GM18858 (cell line): ENCODE results near the gene DIS3L2.

ENCODE experiments used
- ATAC-seq: cut with Tn5 transposase; IDR thresholded peaks from one replicate; pipeline ENCODE4 v1.9.1; 2021; ENCODE audit not compliant: unreplicated experiment

The DIS3L2 gene

DNA sequence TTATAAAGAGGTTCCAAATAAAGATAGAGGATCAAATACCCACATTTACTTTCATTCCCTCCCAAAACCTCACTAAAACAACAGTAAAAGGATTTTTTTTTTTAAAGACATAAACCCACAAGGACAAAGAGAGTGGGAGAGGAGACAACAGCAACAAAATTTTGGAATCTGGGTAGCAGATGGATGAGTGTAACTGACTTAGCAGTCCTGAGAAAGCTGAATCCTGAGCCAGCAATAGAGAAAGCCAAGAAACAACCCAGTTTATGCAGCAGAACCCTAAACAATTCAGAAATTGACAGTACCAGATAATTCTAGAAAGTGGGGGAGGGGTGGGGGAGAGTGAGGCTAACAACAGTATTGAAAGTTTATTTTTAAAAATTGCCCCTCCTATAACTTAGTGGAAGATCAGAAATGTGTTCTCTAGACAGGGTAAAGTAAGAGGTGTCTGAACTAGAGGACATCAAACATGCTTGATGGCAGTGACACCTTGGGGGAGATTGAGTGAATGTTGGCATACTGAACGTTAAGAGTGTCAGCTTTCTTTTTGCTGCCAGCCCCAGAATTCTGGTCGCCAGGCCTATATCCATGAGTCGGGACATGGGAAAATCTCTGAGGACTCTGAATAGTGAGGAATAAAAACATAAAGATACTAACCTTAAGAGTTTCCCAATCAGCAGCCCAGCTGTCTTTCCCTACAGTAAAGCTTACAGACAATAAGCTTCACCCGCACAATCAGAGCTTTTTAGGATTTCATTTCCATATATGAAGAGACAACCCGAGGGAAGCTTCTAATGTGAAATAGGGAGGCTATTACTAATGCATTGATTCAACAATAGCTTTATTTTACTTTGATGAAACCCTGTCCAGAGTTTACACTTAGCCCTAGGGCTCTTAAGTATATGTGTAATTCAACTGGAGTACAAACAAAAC is 289.0 kb downstream of the DIS3L2 start:
- no peak for ATAC-seq

DNA sequence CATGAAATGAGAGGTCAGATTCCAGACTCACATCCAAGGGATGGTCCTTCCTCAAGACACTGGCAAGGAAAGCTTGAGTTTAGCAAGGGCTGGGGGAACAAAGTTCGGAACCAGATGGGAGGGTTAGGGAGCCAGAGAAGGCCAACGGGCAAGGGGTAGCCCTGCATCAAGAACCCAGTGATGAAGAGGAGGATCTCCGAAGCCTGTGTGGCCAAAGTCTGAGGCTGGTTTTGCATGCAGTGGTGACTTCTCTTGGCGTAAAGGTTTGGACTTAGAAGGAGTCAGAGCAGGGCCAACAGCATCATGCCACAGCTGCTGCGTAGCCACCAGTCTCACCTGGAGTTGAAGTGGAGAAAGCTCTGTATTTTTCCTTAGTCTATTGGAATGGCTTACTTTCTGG is 293.5 kb downstream of the DIS3L2 start:
- no peak for ATAC-seq

DNA sequence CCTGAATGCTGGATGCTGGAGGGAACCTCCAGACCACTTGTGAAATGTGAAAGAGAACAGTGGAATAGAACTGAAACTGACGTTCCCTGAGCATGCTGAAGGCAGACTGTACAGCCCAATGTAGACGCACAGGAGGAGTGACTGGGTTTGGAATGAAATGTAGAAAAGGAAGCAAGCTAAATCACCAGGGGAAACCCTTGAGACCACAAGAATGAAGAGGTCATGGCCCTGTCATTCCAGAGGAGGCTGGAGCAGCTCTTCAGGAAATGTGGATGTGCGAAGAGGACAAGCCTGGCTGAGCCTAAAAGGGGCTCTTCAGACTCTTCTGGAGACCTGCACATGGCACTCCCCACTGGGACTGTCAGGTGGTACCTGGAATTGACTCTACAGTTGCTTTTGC is 298.6 kb downstream of the DIS3L2 start:
- no peak for ATAC-seq

DNA sequence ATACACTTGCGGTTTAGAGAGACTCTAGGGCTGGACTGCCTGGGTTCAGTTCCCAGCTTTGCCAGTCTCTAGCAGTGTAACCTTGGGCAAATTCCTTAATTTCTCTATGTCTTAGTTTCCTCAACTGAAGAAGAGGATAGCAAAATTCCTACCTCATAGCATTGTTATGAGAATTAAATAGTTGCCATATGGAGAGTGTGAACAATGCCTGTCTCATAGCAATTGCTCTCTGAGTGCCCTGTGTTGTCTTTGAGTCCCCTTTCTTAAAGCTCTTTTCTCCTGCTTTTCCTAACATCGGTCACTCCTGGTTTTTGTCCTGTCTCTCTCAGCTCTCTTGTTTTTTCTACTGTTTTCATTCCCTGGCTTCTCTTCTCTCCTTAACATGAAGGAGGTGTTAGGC is 300.3 kb downstream of the DIS3L2 start:
- ATAC-seq, result no peak

DNA sequence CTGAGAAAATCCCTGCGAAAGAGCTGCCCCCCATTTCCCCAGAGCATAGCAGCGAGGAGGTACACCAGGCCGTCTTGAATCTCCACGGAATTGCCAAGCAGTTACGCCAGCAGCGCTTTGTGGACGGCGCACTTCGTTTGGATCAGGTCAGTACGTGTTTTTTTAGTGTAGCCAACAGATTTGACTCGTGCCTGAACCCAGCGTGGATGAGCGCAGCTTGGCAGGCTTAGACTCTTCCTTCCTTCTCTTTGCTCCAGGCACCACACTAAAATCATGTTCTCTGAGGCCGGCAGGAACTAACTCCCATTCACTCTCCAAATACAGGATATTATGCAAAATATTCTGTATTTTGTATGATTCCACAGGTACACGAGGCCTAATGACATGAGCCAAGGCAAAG is 301.8 kb downstream of the DIS3L2 start:
- no peak for ATAC-seq

DNA sequence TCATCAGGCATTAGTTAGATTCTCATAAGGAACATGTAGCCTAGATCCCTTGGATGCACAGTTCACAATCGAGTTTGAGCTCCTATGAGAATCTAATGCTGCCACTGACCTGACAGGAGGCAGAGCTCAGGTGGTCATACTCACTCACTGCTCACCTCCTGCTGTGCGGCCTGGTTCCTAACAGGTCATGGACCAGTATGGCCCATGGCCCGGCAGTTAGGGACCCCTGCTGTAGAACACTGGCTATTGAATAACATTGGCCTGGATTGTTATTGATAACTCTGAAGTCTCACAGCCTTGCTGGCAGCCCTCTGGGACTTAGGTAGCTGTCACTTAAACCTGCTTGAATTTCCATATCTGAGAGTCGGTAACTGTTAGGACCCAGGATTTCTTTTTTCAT is 302.6 kb downstream of the DIS3L2 start:
- no peak for ATAC-seq

DNA sequence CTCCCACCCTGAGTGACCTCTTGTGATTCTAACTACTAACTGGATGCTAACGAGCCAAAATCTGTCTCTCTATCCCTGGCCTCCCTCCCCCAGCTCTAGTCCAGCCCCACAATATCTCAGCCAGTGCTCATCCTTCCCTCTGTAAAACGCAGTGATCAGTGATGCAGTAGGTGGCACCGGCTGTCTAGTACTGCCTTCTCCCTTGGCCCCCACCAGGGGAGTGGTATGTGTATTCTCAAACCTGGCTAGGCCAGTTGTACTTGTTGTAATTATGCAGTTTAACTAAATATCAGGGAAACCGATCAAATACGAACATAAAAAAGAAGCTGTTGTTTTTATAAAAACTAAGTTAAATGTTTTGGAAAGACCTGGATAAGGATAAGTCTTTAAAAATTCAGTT is 303.8 kb downstream of the DIS3L2 start:
- ATAC-seq, result no peak

DNA sequence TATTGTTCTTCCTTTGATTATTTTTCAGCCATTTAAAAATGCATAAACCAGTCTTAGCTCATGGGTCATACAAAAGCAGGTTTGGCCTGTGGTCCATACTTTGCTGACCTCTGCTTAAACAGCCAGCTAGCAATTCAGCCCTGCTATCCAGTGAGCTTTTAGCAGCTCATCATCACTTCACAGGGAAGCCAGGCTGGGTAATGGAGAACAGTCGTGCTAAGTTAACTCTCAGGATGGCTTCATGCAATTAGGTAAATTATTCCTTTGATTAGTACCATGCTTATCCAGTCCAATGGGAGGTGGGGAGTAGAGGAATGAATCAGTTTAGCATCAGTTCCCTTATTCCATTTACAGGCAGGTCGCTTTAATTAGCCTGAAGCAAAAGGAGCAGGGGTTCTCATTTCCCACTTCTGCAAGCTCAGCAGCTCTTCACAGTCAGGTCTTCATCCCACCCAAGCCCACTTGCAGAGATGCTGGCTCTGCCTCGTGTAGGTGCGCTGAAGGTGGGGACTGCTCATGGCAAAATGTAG is 307.2 kb downstream of the DIS3L2 start:
- ATAC-seq, result no peak

DNA sequence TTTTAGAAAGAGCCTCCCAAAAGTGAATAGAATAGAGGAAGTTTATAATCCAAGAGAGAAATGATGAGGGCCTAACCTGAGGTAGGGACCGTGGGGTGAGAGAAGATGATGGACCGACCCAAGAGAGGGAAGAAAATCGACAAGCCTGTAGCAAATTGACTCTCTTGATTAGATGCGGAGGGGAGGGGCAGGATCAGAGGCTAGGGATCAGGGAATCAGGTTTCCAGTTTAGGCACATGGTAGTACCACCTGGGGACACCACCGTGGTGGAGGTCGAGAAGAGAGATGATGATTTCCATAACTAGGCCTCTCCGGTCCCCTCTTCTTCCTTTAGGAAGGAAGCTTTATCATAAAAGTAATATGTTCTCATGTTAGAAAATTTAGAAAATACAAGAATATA is 308.4 kb downstream of the DIS3L2 start:
- no peak for ATAC-seq

DNA sequence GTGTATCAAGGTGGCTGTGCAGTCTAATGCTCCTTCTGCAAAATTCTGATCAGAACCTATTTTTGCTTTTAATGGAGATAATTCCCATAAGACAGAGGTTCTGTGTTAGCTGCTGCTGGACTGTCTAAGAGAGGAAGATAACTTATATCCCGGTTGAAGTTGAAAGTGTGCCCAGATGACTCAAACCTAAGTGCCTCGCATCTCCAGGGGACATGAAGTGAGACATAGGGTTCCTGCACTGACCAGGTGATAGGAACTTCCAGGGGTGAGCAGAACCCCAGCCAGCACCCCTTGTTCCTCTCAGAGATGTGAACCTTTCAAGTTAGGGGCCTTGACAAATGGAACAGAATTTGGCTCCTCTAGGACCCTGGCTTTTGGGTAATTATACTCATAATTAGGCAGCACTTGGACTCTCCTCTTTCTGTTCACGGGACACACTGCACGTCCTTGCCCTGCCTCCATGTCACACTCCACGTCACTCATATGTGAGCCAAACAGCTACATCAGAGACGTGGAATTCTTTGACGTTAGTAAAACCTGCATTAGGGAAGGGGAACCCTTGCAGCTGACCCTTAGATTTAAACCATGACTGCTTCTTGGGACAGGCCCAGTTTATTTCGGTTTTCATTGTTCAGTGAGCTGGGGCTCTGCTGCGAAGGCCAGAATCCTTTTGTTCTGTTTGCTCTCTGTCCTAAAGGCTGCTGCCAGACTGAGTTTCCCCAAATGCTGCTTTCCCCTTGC is 312.6 kb downstream of the DIS3L2 start:
- ATAC-seq, result no peak

DNA sequence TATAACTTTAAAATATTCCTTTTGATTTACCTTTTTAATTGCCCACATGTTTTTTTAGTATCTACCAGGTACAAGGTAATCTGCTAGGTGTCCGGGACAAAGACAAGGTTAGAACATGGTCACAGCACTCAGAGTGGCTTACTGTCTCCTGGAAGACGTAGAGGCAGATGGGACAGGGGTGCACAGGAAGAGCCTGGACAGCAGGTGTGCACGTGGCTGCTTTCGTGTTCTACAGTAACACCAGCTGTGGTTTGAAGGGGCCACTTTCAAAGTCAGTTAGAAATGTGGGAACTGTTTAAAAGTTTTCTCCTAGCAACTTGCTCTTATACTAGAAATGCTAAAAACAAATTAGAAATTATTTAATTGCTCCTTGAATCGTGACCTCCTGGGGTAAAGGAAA is 314.2 kb downstream of the DIS3L2 start:
- ATAC-seq, result no peak

DNA sequence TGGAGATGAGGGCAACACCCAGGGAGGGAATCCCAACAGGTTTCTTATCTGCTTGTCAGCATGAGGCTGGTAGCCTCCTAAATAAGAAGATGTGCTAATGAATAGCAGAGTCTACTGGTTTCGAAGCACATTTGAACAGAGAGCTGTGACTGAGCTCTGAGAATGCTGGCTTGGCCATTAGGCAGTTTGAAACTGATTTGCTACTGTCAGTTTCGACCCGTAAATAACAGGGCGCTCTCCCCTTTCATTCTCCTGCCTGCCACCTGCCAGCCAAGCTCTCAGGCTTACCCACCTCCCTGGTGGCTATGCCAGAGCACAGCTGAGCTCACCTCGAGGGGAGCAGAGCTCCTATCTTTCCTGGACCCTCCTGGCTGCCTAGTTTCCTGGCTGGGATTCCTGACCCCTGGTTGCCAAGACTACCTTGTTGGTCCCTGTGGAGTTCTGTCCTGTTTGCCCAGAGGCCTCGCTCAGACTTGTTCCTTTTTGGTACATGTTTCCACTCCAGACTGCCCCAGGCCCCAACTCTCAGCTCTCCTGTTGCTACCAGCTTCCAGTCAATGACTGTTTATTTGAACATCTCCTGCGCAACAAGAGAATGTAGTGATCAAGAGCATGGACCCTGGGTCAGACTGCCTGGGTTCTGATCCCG is 314.7 kb downstream of the DIS3L2 start:
- no peak for ATAC-seq

DNA sequence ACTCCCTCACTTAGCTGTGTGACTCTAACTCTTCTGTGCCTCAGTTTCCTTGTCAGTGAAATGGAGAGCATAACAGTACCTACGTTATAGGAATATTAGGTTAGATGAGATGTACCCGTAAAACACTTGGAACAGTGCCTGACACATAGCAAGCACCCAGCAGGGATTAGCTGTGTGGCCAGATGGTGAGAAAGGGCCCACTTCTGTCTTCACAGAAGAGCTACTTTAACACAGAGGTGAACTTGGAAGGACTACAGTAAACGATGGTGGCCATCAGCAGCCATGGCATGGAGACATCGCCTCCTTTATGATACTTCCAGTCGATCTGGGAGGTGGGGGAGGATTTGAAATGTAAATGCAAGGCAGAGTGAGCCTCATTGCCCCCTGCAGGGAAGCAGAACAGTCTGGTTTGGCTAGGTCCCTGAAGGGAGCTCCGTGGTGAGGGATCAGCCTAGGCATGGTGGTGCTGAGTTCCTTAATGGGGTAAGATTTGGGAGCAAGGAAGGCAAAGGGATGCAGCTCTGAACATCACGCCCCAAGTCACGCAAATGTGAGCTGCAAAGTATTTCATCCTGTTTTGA is 315.3 kb downstream of the DIS3L2 start:
- no peak for ATAC-seq

DNA sequence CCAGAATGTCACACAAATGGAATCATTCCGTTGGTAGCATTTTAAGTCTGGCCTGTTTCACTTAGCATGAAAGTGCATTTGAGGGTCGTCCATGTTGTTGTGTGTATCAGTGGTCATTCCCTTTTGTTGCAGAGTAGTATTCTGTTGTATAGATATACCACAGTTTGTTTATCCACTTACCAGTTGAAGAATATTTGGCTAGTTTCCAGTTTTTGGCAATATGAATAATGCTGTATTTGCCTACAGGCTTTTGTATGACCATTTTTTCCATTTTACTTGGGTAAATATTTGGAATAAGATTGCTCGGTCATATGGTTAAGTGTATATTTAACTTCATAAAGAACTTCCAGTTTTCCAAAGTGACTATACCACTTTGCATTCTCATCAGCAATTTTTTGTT is 317.0 kb downstream of the DIS3L2 start:
- no peak for ATAC-seq

DNA sequence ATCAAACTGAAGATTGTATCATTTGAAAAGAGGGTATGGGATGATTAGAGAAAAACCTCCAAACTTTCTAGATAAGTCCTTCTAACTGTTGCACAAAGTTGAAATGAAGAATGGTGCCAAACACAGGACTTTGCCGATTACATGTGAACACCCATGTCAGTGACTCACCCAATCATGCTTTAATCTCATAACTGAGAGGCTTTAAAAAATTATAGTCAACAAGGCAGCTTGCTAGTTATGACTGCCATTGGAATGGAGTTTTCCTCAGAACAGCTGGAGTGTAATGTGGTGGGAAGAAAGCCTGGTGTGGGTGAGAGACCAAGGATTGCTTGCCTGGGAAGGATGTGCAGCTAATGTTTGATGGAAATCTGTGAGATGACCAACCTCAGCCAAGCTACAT is 318.8 kb downstream of the DIS3L2 start:
- no peak for ATAC-seq

DNA sequence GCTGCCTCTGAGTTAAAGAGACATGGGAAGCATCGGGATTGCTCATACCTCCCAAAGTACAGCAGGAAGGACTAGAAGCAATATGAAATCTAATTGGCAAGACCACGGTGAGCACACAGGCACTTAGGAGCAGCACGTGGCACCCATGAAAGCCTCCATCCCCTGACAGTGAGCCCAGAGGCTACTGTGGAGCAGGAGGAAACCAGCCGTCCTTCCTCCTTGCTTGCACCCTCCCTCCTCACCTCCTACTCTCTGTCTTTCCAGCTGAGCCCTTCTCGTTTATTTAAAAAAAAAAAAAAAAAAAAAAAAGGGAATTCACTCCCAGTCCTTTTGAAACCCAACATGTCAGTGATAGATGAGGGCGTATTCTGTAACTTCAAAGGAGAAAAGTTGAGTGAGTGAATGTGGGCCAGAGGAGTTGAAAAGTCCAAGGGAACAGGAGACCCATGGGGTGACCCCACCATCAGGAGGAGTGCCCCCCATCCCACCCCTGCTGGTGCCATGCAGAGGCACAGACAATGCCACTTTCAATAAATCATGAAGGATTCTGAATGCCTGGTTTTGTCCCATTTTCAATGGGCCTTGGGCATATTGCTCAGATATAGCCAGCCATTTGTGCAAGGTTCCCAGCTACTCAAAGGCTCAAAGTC is 320.5 kb downstream of the DIS3L2 start:
- ATAC-seq, result no peak

DNA sequence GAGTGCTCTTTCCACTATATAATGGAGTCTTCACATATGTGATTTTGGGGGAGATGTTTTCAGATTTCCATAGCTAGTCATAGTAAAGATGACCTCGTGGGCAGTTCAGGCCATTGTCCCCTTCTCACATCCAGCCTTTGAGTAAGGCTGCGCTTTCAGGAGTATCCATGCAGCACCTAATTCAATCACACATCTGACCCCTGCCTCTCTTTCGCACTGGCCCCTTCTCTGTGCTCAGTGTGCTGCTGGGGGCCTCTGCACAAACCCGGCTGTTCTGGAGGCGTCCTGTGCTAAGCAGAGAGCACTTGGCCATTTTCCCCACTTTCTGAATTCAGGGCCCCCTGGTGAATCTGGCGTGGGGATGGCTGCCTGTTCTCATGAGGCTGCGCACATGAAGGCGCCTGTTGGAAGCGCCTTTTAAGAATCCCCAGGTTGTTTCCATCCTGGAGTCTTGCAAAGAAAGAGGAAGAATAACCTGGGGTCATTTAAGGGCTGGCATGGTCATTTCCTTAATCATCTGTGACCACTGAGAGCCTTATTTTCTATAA is 321.1 kb downstream of the DIS3L2 start:
- ATAC-seq, result no peak

DNA sequence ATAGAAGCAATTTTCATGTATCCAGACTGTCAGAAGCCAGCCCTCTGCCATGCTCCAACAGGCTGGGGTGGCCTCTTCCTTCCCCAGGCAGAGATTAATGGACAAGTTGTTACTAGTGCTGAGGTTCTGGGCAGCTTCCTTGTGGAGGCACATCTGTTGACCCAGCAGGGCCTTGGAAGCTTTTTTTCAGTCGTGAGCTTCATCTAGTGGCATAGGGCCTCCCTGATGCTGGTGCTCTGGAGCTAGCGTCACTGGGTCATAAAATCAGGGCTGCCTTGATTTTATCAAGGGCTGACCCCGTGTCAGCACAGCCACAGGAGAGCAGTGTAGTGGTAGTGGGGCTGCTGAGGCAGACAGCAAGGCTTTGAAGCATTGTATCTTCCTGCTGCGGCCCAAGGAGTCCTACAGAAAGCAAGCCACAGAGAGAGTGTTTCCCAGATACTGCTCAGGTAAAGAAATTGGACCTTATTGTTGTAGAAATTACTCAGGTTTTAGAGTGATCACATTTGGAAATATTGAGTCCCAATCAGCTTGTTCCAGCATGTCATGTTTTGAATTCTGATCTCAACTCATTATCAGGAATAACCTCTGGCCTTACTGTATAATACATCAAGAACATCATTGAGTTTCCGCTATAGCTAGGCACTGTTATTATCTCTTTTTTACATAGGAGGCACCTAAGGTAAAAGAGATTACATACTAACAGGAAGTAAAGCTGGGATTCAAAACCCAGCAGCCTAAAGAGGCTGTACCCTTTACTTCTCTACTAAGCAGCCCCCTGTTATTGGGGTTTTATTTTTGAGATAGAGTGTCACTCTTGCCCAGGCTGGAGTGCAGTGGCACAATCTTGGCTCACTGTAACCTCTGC is 324.7 kb downstream of the DIS3L2 start:
- ATAC-seq, result no peak

DNA sequence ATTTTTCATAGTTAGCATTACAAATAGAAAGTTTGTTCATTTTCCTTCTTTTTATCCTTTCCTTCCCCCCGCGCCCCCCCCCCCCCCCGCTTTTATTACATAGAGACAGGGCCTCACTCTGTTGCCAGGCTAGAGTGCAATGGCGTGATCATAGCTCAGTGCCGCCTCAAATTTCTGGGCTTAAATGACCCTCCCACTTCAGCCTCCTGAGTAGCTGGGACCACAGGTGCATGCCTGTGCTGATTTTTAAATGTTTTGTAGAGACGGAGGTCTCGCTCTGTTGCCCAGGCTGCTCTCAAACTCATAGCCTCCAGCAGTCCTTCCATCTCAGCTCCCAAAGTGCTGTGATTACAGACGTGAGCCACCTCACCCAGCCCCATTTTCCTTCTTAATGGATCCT is 325.8 kb downstream of the DIS3L2 start:
- ATAC-seq, result no peak
